ENCODE data around the gene MTUS2.
"Not testable (repeated sequence)": the region's sequence is repeated elsewhere in the genome, so short reads cannot be mapped to it uniquely, and the experiment has no call there.

The MTUS2 gene

GRCh38 chr13:29339386-29340272, 519.5 kb downstream of the MTUS2 start:
- DNase-seq = no peak

GRCh38 chr13:29345860-29346582, 525.9 kb downstream of the MTUS2 start:
- DNase-seq = not testable (repeated sequence)

- no peak for DNase-seq
These were observed 534.9 kb downstream of the MTUS2 start for GRCh38 chr13:29355029-29355428.

- no peak for DNase-seq
These were observed 539.0 kb downstream of the MTUS2 start for GRCh38 chr13:29359181-29359580.

- no peak for DNase-seq
These were observed 541.6 kb downstream of the MTUS2 start for GRCh38 chr13:29361716-29362115.

GRCh38 chr13:29362849-29363604, 542.9 kb downstream of the MTUS2 start:
- DNase-seq = peak; percentile 23

- DNase-seq = peak; percentile 2
These were observed 549.1 kb downstream of the MTUS2 start for GRCh38 chr13:29369060-29369743.

- no peak for DNase-seq
These were observed 559.1 kb downstream of the MTUS2 start for GRCh38 chr13:29379281-29379680.

GRCh38 chr13:29379865-29380264, 559.7 kb downstream of the MTUS2 start:
- DNase-seq = no peak

- no peak for DNase-seq
These were observed 561.9 kb downstream of the MTUS2 start for GRCh38 chr13:29382021-29382420.

GRCh38 chr13:29383476-29383875, 563.3 kb downstream of the MTUS2 start:
- no peak for DNase-seq

- peak; percentile 31 for DNase-seq
These were observed 564.3 kb downstream of the MTUS2 start for GRCh38 chr13:29384466-29384865.

GRCh38 chr13:29384871-29385270, 564.7 kb downstream of the MTUS2 start:
- no peak for DNase-seq

- no peak for DNase-seq
These were observed 566.1 kb downstream of the MTUS2 start for GRCh38 chr13:29386246-29386645.

GRCh38 chr13:29390598-29390997, 570.5 kb downstream of the MTUS2 start:
- not testable (repeated sequence) for DNase-seq

GRCh38 chr13:29396446-29396845, 576.3 kb downstream of the MTUS2 start:
- DNase-seq = no peak

- DNase-seq = no peak
These were observed 577.1 kb downstream of the MTUS2 start for GRCh38 chr13:29397265-29397664.

- no peak for DNase-seq
These were observed 582.1 kb downstream of the MTUS2 start for GRCh38 chr13:29402166-29402636.

- no peak for DNase-seq
These were observed 585.3 kb downstream of the MTUS2 start for GRCh38 chr13:29405401-29405800.

- DNase-seq = no peak
These were observed 591.3 kb downstream of the MTUS2 start for GRCh38 chr13:29411481-29411880.

GRCh38 chr13:29418026-29418425, 597.9 kb downstream of the MTUS2 start:
- no peak for DNase-seq

- DNase-seq = no peak
These were observed 601.0 kb downstream of the MTUS2 start for GRCh38 chr13:29421118-29421517.

- DNase-seq = no peak
These were observed 601.9 kb downstream of the MTUS2 start for GRCh38 chr13:29422015-29422414.

All from DMS 273 treated with DMSO at 0.1 percent for 48 hours (cell line).